Skeletal muscle satellite cell (primary cell): ENCODE measurements around the gene GJB6.

Source experiments
- H3K27me3 ChIP-seq: 2 replicates; pipeline ENCODE4 v1.7.0; 2013; ENCODE audit warnings: low read length; ENCODE audit not compliant: control insufficient read depth, insufficient read depth
- H3K36me3 ChIP-seq: 2 replicates; pipeline ENCODE4 v1.7.0; 2013; ENCODE audit warnings: mild to moderate bottlenecking, control low read depth, low read length; ENCODE audit not compliant: insufficient read depth
- H3K4me1 ChIP-seq: 2 replicates; pipeline ENCODE4 v1.7.0; 2013; ENCODE audit warnings: low read length; ENCODE audit not compliant: control insufficient read depth, insufficient read depth
- H3K4me2 ChIP-seq: 2 replicates; pipeline ENCODE4 v1.7.0; 2013; ENCODE audit warnings: mild to moderate bottlenecking, low read length
- H3K4me3 ChIP-seq: 2 replicates; pipeline ENCODE4 v1.7.0; 2013; ENCODE audit warnings: low read length
- H3K9ac ChIP-seq: 2 replicates; pipeline ENCODE4 v1.7.0; 2013; ENCODE audit warnings: mild to moderate bottlenecking, low read depth, low read length, moderate library complexity
- H3K9me3 ChIP-seq: replicated peaks from 2 replicates; pipeline ENCODE4 v1.7.0; 2013; ENCODE audit warnings: mild to moderate bottlenecking, control low read depth, low read length

GJB6 gene

GRCh38 chr13:20258208-20258962, 26.3 kb upstream of the GJB6 start:
- no peaks in the 10 kb centered on the region for H3K4me1 ChIP-seq
- peaks cover 44% of the 10 kb centered on the region for H3K27me3 ChIP-seq
- H3K9ac ChIP-seq, result no peak overlapping the region
- H3K9me3 ChIP-seq, result no peaks in the 10 kb centered on the region
- no peaks in the 10 kb centered on the region for H3K36me3 ChIP-seq
- H3K4me3 ChIP-seq, result no peak overlapping the region
- H3K4me2 ChIP-seq, result no peak overlapping the region

GRCh38 chr13:20254076-20254475, 22.0 kb upstream of the GJB6 start:
- Histone ChIP-seq H3K4me2 (no peak overlapping the region), H3K4me1 (no peaks in the 10 kb centered on the region), H3K9ac (no peak overlapping the region), H3K4me3 (no peak overlapping the region), H3K9me3 (no peaks in the 10 kb centered on the region), H3K27me3 (peaks cover 46% of the 10 kb centered on the region), H3K36me3 (no peaks in the 10 kb centered on the region)

DNA sequence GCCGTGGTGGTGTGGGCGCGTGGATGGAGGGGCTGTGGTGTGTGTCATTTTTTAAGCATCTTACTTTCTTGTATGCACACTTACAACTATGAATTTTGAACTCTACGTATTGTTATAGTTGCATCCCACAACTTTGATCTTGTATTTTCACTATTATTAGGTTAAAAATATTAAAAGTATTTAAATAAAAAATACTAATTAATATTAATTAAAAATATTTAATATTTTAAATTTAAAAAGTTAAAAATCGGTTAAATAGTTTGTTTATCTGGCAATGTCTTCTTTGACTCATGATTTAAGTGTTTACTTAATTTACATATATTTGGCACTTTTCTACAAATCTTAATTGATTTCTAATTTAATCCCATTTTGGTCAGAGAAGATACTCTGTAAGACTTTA, 17.8 kb upstream of the GJB6 start:
- Histone ChIP-seq H3K27me3 (peaks cover 45% of the 10 kb centered on the region), H3K9ac (no peak overlapping the region), H3K4me2 (no peak overlapping the region), H3K9me3 (no peaks in the 10 kb centered on the region), H3K36me3 (no peaks in the 10 kb centered on the region), H3K4me3 (no peak overlapping the region), H3K4me1 (no peaks in the 10 kb centered on the region)

- Histone ChIP-seq H3K36me3 (no peaks in the 10 kb centered on the region), H3K9ac (no peak overlapping the region), H3K27me3 (peaks cover 31% of the 10 kb centered on the region), H3K4me3 (no peak overlapping the region), H3K4me1 (no peaks in the 10 kb centered on the region), H3K9me3 (no peaks in the 10 kb centered on the region), H3K4me2 (no peak overlapping the region)
Measured at GRCh38 chr13:20247963-20248362, 15.8 kb upstream of the GJB6 start.

GRCh38 chr13:20247403-20247802, 15.3 kb upstream of the GJB6 start:
- no peaks in the 10 kb centered on the region for H3K4me1 ChIP-seq

DNA sequence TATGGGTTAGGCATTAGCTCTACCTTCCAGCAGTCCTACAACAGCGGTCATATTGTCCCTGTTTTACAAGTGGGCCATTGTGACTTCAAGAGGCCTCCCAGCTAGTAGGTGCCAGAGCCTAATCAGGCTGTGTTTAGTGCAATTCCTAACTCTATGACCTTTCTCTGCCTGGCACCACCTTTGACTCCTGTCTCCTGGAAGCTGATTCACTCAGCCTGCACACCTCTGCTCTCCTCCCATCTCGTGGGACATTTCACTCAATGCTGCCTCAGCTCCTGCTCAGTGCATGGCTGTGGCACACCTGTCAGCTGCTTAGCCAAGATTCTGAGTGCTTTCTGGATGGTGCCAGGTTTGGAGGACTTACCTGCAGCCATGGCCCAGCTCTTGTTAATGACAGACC, 9.5 kb upstream of the GJB6 start:
- no peaks in the 10 kb centered on the region for H3K36me3 ChIP-seq
- H3K9me3 ChIP-seq, result no peaks in the 10 kb centered on the region
- H3K4me2 ChIP-seq, result no peak overlapping the region

More at GRCh38 chr13:20247403-20247802, 15.3 kb upstream of the GJB6 start:
- Histone ChIP-seq H3K9me3 (no peaks in the 10 kb centered on the region), H3K4me2 (no peak overlapping the region), H3K9ac (no peak overlapping the region), H3K27me3 (peaks cover 29% of the 10 kb centered on the region), H3K36me3 (no peaks in the 10 kb centered on the region), H3K4me3 (no peak overlapping the region)

DNA sequence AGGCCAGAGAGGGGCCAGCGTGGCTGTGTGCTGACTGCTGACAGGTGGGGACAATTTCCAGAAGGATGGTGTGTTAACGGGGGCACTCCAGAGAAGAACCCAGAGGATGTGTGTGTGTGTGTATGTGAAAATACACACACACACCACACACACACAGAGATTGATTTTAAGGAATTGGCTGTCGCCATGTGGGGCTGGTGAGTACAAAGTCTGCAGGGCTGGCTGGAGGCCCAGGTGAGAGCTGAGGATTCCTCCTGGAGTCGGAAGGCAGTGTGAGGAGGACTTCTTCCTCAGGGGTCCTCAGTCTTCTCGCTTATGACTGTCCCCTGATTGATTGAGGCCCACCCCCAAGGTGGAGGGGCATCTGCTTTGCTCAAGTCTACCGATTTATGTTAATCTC, 7.6 kb upstream of the GJB6 start:
- Histone ChIP-seq H3K9ac (no peak overlapping the region), H3K9me3 (no peaks in the 10 kb centered on the region), H3K36me3 (no peaks in the 10 kb centered on the region), H3K4me2 (no peak overlapping the region), H3K4me1 (no peaks in the 10 kb centered on the region), H3K4me3 (no peak overlapping the region), H3K27me3 (peaks cover 55% of the 10 kb centered on the region)

More for the DNA sequence above, 9.5 kb upstream of the GJB6 start:
- Histone ChIP-seq H3K27me3 (peaks cover 43% of the 10 kb centered on the region), H3K4me3 (no peak overlapping the region), H3K4me1 (no peaks in the 10 kb centered on the region), H3K9ac (no peak overlapping the region)

GRCh38 chr13:20232556-20233277, 598 bp upstream of the GJB6 start:
- H3K36me3 ChIP-seq, result no peaks in the 10 kb centered on the region
- H3K4me1 ChIP-seq, result peaks cover 5% of the 10 kb centered on the region
- H3K9me3 ChIP-seq, result no peaks in the 10 kb centered on the region
- peaks cover 75% of the 10 kb centered on the region for H3K27me3 ChIP-seq
- H3K4me2 ChIP-seq, result no peak overlapping the region
- no peak overlapping the region for H3K9ac ChIP-seq
- no peak overlapping the region for H3K4me3 ChIP-seq

GRCh38 chr13:20230913-20231838, 943 bp downstream of the GJB6 start:
- Histone ChIP-seq H3K9ac (no peak overlapping the region), H3K27me3 (peaks cover 80% of the 10 kb centered on the region), H3K36me3 (no peaks in the 10 kb centered on the region), H3K4me2 (peak overlapping the region; percentile 25), H3K4me1 (peaks cover 5% of the 10 kb centered on the region), H3K9me3 (no peaks in the 10 kb centered on the region), H3K4me3 (no peak overlapping the region)

GRCh38 chr13:20227730-20228129, 4.4 kb downstream of the GJB6 start:
- peaks cover 81% of the 10 kb centered on the region for H3K27me3 ChIP-seq
- no peaks in the 10 kb centered on the region for H3K9me3 ChIP-seq
- peaks cover 5% of the 10 kb centered on the region for H3K4me1 ChIP-seq
- no peak overlapping the region for H3K4me3 ChIP-seq
- H3K36me3 ChIP-seq, result no peaks in the 10 kb centered on the region
- H3K9ac ChIP-seq, result no peak overlapping the region
- no peak overlapping the region for H3K4me2 ChIP-seq

- peaks cover 81% of the 10 kb centered on the region for H3K27me3 ChIP-seq
- peaks cover 5% of the 10 kb centered on the region for H3K4me1 ChIP-seq
- H3K4me3 ChIP-seq, result no peak overlapping the region
- H3K4me2 ChIP-seq, result no peak overlapping the region
- H3K36me3 ChIP-seq, result no peaks in the 10 kb centered on the region
- no peak overlapping the region for H3K9ac ChIP-seq
- H3K9me3 ChIP-seq, result no peaks in the 10 kb centered on the region
Measured at GRCh38 chr13:20227288-20227687, 4.8 kb downstream of the GJB6 start.
